ENCODE measurements around the gene UCK1. TPM values are rescaled to one million over a fixed set of nuclear protein-coding genes. Genes with fewer than 3 reads are reported as not detected.

Gene UCK1
- total and polyA plus RNA-seq, 2 of the 13 experiments (the other 11 are each of a cell fraction or from before 2014, with no cell fraction given), result 11.0 to 24.1 TPM

DNA sequence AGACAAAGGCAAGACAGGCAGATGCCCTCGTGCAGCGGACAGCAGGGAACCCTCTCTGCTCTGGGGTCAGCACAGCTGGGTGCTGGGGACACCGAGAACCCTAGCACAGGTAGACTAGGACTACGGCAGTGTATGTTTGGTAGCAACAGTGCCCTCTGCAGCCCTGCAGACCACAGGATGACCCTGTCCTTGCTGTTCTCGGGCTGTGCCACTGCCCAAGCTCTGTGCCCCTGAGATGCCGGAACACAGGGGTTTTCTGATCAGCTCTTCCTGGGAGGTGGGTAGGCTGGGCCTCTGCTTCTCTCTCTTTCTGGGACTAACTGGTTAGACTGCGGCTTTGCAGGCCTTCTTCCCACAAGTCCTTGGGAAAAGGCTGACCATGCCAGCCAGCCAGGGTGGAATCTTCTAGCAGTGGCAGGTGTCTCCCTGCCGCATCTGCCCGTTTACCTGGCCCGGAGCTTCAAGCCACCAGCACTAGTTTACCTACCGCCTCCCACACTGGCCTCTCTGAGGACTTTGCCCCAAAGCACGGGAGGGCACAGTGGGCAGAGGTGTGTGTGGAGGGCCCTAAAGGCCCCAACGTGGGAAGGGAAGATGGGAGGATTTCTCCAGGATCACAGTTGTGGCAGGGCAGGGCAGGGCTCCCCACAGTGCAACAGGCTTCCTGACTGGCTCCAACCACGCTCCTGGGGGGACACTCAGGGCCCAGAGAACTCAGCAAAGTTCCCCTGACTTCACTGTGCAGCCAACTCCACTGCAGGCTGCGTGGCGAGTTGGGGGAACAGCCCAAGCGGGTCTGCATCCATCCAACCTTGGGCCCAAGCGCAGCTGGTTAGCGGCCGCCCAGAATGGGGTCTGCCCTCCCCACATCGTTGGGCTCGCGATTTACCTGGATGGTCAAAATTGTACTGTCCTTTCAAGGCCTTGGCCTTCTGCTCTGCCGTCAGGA, 1.2 kb downstream of the UCK1 start (continued):
- no peak for TF ChIP-seq MIER2 (CRISPR knock-in tag; IDR thresholded peaks at IDR 0.05)
- TF ChIP-seq ZNF20 (CRISPR knock-in tag; IDR thresholded peaks at IDR 0.05), result no peak
- TF ChIP-seq YEATS2 (CRISPR knock-in tag; IDR thresholded peaks at IDR 0.05; ENCODE audit: borderline replicate concordance), result peak; percentile 44; the same call in 1 of the 2 replicates
- 0 out of 2 replicates have a peak, but pooled peaks have one; percentile 5 for TF ChIP-seq STAG1 (CRISPR knock-in tag; IDR thresholded peaks at IDR 0.05)
- TF ChIP-seq TBX3 (IDR thresholded peaks at IDR 0.05; ENCODE audit: borderline replicate concordance), result no peak
- no peak for TF ChIP-seq TSC22D2 (CRISPR knock-in tag; IDR thresholded peaks at IDR 0.05; ENCODE audit: borderline replicate concordance)
- no peak for TF ChIP-seq SP5 (CRISPR knock-in tag; IDR thresholded peaks at IDR 0.05; ENCODE audit: borderline replicate concordance, low read depth)
- TF ChIP-seq, protein P1, sequence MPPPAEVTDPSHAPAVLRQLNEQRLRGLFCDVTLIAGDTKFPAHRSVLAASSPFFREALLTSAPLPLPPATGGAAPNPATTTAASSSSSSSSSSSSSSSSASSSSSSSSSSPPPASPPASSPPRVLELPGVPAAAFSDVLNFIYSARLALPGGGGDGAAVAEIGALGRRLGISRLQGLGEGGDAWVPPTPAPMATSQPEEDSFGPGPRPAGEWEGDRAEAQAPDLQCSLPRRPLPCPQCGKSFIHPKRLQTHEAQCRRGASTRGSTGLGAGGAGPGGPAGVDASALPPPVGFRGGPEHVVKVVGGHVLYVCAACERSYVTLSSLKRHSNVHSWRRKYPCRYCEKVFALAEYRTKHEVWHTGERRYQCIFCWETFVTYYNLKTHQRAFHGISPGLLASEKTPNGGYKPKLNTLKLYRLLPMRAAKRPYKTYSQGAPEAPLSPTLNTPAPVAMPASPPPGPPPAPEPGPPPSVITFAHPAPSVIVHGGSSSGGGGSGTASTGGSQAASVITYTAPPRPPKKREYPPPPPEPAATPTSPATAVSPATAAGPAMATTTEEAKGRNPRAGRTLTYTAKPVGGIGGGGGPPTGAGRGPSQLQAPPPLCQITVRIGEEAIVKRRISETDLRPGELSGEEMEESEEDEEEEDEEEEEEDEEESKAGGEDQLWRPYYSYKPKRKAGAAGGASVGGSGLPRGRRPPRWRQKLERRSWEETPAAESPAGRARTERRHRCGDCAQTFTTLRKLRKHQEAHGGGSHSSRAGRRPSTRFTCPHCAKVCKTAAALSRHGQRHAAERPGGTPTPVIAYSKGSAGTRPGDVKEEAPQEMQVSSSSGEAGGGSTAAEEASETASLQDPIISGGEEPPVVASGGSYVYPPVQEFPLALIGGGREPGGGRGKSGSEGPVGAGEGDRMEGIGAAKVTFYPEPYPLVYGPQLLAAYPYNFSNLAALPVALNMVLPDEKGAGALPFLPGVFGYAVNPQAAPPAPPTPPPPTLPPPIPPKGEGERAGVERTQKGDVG (CRISPR knock-in tag; IDR thresholded peaks at IDR 0.05; ENCODE audit: borderline replicate concordance), result no peak
- TF ChIP-seq MTF1 (CRISPR knock-in tag; IDR thresholded peaks at IDR 0.05), result no peak
- TF ChIP-seq STAT5B (CRISPR knock-in tag; IDR thresholded peaks at IDR 0.05), result no peak
- TF ChIP-seq MEF2D (CRISPR knock-in tag; IDR thresholded peaks at IDR 0.05), result no peak
- TF ChIP-seq ZNF547 (CRISPR knock-in tag; IDR thresholded peaks at IDR 0.05), result 0 out of 2 replicates have a peak, but pooled peaks have one; percentile 46
- TF ChIP-seq MATR3 (CRISPR knock-in tag; IDR thresholded peaks at IDR 0.05), result no peak
- no peak for TF ChIP-seq PAX8 (CRISPR knock-in tag; IDR thresholded peaks at IDR 0.05; ENCODE audit: borderline replicate concordance)
- TF ChIP-seq, protein P2, sequence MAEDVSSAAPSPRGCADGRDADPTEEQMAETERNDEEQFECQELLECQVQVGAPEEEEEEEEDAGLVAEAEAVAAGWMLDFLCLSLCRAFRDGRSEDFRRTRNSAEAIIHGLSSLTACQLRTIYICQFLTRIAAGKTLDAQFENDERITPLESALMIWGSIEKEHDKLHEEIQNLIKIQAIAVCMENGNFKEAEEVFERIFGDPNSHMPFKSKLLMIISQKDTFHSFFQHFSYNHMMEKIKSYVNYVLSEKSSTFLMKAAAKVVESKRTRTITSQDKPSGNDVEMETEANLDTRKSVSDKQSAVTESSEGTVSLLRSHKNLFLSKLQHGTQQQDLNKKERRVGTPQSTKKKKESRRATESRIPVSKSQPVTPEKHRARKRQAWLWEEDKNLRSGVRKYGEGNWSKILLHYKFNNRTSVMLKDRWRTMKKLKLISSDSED (CRISPR knock-in tag; IDR thresholded peaks at IDR 0.05), result no peak
- TF ChIP-seq DNMT1 (CRISPR knock-in tag; IDR thresholded peaks at IDR 0.05), result peak; percentile 31; the same call in 1 of the 2 replicates
- no peak for TF ChIP-seq PAWR (CRISPR knock-in tag; IDR thresholded peaks at IDR 0.05; ENCODE audit: borderline replicate concordance)
- no peak for TF ChIP-seq ZNF766 (CRISPR knock-in tag; IDR thresholded peaks at IDR 0.05; ENCODE audit: borderline replicate concordance)
- 0 out of 2 replicates have a peak, but pooled peaks have one; percentile 17 for TF ChIP-seq ZNF782 (CRISPR knock-in tag; IDR thresholded peaks at IDR 0.05; ENCODE audit: borderline replicate concordance)
- TF ChIP-seq SP2 (CRISPR knock-in tag; IDR thresholded peaks at IDR 0.05), result peak; percentile 23; the same call in 1 of the 2 replicates
- TF ChIP-seq, protein P3, sequence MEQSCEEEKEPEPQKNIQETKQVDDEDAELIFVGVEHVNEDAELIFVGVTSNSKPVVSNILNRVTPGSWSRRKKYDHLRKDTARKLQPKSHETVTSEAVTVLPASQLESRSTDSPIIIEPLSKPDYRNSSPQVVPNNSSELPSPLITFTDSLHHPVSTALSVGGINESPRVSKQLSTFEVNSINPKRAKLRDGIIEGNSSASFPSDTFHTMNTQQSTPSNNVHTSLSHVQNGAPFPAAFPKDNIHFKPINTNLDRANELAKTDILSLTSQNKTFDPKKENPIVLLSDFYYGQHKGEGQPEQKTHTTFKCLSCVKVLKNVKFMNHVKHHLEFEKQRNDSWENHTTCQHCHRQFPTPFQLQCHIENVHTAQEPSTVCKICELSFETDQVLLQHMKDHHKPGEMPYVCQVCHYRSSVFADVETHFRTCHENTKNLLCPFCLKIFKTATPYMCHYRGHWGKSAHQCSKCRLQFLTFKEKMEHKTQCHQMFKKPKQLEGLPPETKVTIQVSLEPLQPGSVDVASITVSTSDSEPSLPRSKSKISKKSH (CRISPR knock-in tag; IDR thresholded peaks at IDR 0.05; ENCODE audit: borderline replicate concordance), result 0 out of 2 replicates have a peak, but pooled peaks have one; percentile 15
- peak; percentile 36; the same call in 1 of the 2 replicates for TF ChIP-seq RXRA (CRISPR knock-in tag; IDR thresholded peaks at IDR 0.05)
- peak; percentile 77; the same call in 1 of the 2 replicates for TF ChIP-seq AKAP8 (CRISPR knock-in tag; IDR thresholded peaks at IDR 0.05)
- 0 out of 2 replicates have a peak, but pooled peaks have one; percentile 16 for TF ChIP-seq HOXA3 (CRISPR knock-in tag; IDR thresholded peaks at IDR 0.05)

Data from HepG2 (cell line).